Psoas muscle (tissue), 8 donors: ENCODE results near the gene OTOA. TPM values are rescaled to one million over a fixed set of nuclear protein-coding genes. Genes with fewer than 3 reads are reported as not detected.
A peak's percentile ranks its signal among the peaks of the same experiment; 100 is the strongest.

Source experiments
- ATAC-seq, 4 donors: fragments of 200-7000 bp; cut with Tn5 transposase; one replicate each; pipeline ENCODE4 v1.9.1; 2020; ENCODE audit warnings: moderate library complexity in 3 of 4, mild to moderate bottlenecking in 2 of 4
- DNase-seq, 2 donors: peaks; one replicate each; pipeline ENCODE4 v3.0.0-alpha.2; 2020
- H3K27ac ChIP-seq: fragments of 200-600 bp; one replicate; pipeline ENCODE4 v1.8.0; 2022
- H3K27me3 ChIP-seq, 3 donors: fragments of 200-600 bp in 1 of 3; one replicate each; pipeline versions ENCODE4 v1.6.1 to v1.8.0; 2013 to 2022; ENCODE audit warnings: low read length in 2 of 3, mild to moderate bottlenecking in 2 of 3, moderate library complexity in 1 of 3; ENCODE audit not compliant: insufficient read depth in 3 of 3
- H3K36me3 ChIP-seq, 2 donors: fragments of 200-600 bp in 1 of 2; one replicate each; pipeline versions ENCODE4 v1.6.1 to v1.8.0; 2013 to 2022; ENCODE audit warnings: low read depth in 1 of 2, mild to moderate bottlenecking in 1 of 2, moderate library complexity in 1 of 2; ENCODE audit not compliant: insufficient read depth in 1 of 2
- H3K4me1 ChIP-seq: fragments of 200-600 bp; one replicate; pipeline ENCODE4 v1.8.0; 2022
- H3K4me3 ChIP-seq: fragments of 200-600 bp; one replicate; pipeline ENCODE4 v1.8.0; 2022; ENCODE audit warnings: mild to moderate bottlenecking
- H3K9me3 ChIP-seq: fragments of 200-600 bp; one replicate; pipeline ENCODE4 v1.8.0; 2022
- WGBS, 3 donors: extraction: QIAGEN DNeasy Blood & Tissue Kit; methylation state at CpG; one replicate each; pipeline versions ENCODE4 v1.1.6 to v1.1.7; 2013; 5-methylcytosine and 5-hydroxymethylcytosine counted together
- intact Hi-C, 2 donors: fragments of 100-400 bp; cut with DNase I; formaldehyde crosslinking; loops; one replicate each; pipeline versions ENCODE4 v1.11.0 to v1.14.2; 2022
- polyA plus RNA-seq, 3 donors: library from polyadenylated mRNA; stranded (reverse); fragments of 200-250 nt; gene quantifications; one replicate each; pipeline ENCODE4 v1.2.3, GENCODE V29; 2013
- total RNA-seq, 4 donors: library from RNA; stranded (reverse); fragmentation: NEBNext Ultra II Directional in 2 of 4; extraction: Animal tissue kit (Norgen Biotek cat#: 25700) in 2 of 4; gene quantifications; one replicate each; pipeline versions ENCODE4 v1.2.1 to v1.2.4, GENCODE V29; 2021 to 2023
- TF ChIP-seq, protein P1 (sequence below): fragments of 200-600 bp; IDR thresholded peaks from one replicate; pipeline ENCODE4 v1.8.0; 2022; ENCODE audit warnings: antibody characterized with exemption
- donor health status: healthy with polysubstance abuse.
- donor health status: DM: no; HTN: no; CAD: no; lungs with moderate emphysema.
- donor health status: Bipolar disorder and iron deficiency.
- donor health status: healthy.
- donor health status: DM: yes; HTN: yes; CAD: no.
- donor health status: DM: no; HTN: no; CAD: no.
- donor health status: DM: no; HTN: no; CAD: no.
- donor health status: DM: yes; HTN: yes; CAD: no.

OTOA gene
- total and polyA plus RNA-seq, 7 donors, result 0.04 to 0.21 (median 0.06) TPM; not detected in 2

DNA sequence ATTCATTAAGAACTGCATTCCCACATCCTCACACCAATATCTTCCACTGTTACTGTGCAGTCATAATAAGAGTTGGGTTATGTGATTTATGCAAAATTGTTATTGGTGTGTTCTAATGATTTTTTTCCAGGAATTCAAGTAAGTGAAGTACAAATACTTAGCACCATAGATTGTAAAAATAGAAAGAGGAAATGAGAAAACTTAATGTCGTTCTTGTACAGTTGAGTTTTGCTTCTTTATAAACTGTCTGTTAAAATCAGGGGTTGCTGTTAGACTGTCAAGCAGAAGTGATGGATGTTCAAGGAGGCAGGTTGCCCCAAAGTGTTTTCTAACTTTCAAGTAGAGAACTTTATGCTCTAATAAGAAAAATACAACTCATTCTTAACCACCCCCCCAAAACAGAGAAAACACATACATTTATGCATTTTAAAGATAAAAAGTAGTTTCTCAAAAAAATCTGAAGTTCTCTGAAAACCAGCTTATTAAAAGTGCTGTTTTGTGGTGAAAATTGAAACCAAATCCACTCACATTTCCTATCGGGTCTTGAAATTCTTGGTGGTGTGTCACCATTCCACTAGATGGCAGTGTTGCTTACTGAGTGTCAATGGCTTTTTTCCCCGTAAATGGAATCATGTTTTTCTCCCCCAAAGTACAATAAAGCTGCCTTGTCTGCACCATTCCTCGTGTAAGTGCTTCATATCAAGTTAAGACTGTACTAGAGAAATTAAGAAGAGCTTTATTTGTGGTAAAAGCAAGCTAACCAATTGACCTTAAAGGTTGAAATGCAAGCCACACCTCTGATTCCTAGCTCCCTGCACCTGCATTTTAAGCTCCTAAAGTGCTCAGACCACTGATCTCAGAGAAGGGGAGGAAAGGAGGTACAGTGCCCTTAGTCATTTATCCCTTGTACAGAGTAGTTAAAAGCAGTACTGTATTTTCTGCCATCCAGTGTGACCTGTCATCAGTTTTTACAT lies 6.7 kb upstream of the OTOA start:
- H3K4me1 ChIP-seq, result peaks cover 3% of the 10 kb centered on the region
- intact Hi-C loops, result loop anchor here (2.0 to 5.0 kb wide), 2 partner anchors 50 to 52 kb away; no protein-coding TSS in a partner anchor
- ATAC-seq, result peak in 2 of 4 donors; percentile 45 to 49

DNA sequence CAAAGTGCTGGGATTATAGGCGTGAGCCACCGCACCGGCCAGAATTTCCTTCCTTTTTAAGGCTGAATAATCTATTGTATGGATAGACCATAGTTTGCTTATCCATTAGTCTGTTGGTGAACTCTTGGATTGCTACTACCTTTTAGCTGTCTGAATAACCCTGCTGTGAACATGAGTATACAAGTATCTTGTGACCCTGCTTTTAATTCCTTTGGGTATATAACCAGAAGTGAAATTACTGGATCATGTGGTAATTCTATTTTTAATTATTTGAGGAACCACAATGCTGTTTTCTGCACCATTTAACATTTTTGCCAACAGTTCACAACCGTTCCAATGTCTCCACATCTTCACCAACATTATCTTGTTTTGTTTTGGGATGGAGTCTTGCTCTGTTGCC lies 4.6 kb upstream of the OTOA start:
- no peak for DNase-seq
- WGBS, 3 donors, result 82 to 90% (median 86%) methylated on average over 4 of the region's 4 CpGs
- Histone ChIP-seq H3K36me3 (peaks cover 6 to 26% of the 10 kb centered on the region in 2 donors), H3K9me3 (no peaks in the 10 kb centered on the region), H3K27me3 (peaks cover 0 to 6% (median 2%) of the 10 kb centered on the region in 3 donors), H3K4me3 (no peak overlapping the region), H3K4me1 (peaks cover 3% of the 10 kb centered on the region), H3K27ac (no peak overlapping the region)
- ATAC-seq, result no peak
- intact Hi-C loops, result loop anchor here in 1 of 2 donors (5.0 kb wide), 1 partner anchor 48 kb away; no protein-coding TSS in a partner anchor
- TF ChIP-seq, protein P1, sequence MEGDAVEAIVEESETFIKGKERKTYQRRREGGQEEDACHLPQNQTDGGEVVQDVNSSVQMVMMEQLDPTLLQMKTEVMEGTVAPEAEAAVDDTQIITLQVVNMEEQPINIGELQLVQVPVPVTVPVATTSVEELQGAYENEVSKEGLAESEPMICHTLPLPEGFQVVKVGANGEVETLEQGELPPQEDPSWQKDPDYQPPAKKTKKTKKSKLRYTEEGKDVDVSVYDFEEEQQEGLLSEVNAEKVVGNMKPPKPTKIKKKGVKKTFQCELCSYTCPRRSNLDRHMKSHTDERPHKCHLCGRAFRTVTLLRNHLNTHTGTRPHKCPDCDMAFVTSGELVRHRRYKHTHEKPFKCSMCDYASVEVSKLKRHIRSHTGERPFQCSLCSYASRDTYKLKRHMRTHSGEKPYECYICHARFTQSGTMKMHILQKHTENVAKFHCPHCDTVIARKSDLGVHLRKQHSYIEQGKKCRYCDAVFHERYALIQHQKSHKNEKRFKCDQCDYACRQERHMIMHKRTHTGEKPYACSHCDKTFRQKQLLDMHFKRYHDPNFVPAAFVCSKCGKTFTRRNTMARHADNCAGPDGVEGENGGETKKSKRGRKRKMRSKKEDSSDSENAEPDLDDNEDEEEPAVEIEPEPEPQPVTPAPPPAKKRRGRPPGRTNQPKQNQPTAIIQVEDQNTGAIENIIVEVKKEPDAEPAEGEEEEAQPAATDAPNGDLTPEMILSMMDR, result no peak

More for the DNA sequence above, 6.7 kb upstream of the OTOA start:
- no peaks in the 10 kb centered on the region for H3K27me3 ChIP-seq
- peaks cover 6 to 26% of the 10 kb centered on the region in 2 donors for H3K36me3 ChIP-seq
- 13 to 19% (median 17%) methylated on average over 4 of the region's 4 CpGs for WGBS, 3 donors
- no peak overlapping the region for H3K27ac ChIP-seq
- no peaks in the 10 kb centered on the region for H3K9me3 ChIP-seq
- no peak for DNase-seq
- no peak overlapping the region for H3K4me3 ChIP-seq
- TF ChIP-seq, protein P1, result peak; percentile 77

DNA sequence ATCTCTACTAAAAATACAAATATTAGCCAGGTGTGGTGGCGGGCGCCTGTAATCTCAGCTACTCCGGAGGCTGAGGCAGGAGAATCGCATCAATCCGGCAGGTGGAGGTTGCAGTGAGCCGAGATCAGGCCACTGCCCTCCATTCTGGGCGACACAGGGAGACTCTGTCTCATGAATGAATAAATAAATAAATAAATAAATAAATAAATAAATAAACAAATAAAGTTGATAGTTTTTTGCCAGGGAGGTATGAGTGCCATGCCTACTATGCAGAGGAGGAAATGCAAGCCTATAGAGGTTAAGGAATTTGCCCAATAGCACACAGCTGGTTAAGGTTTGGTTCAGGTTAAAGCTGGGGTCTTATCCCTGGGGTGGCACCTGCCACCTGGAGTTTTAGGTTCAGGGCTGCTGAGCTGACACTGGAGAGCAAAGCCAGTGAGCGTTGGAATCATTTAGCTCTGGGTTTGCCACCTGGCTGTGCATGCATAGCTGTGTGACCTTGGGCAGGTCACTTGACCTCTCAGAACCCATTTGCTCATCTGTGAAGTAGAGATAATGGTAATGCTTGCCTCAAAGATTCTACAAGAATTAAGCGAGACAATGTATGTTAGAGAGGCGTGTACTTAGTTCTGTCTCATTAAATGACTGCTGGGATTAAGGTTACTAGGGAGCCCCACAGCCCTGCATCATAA lies 1.2 kb downstream of the OTOA start:
- Histone ChIP-seq H3K4me3 (no peak overlapping the region), H3K36me3 (no peaks in the 10 kb centered on the region), H3K4me1 (no peaks in the 10 kb centered on the region), H3K9me3 (no peaks in the 10 kb centered on the region), H3K27me3 (peaks cover 0 to 39% (median 4%) of the 10 kb centered on the region in 3 donors), H3K27ac (no peak overlapping the region)
- WGBS, 3 donors, result 92 to 95% (median 94%) methylated on average over 10 of the region's 10 CpGs
- intact Hi-C loops, result no loop called here
- DNase-seq (no peak), ATAC-seq (no peak)
- TF ChIP-seq, protein P1, result no peak

DNA sequence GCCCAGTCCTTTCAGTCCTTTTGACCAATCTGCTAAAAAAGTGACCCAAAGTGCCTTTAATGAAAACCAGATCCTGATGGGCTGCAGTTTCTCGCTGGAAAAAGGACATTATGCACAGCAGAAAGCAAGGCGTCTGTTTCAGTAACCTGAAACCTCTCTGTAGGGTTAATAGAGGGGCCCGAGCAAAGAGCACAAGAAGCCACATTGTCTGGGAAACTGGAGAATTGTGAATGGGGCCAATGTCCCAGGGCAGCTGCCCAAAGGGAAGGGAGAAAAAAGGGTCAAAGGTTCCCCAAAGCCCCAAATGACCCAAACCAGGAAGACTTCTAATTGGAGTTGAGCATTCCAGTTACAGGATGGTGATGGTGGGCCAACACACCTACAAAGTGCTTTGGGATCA lies 3.0 kb downstream of the OTOA start:
- TF ChIP-seq, protein P1, result no peak
- DNase-seq (no peak), ATAC-seq (no peak)
- Histone ChIP-seq H3K27me3 (peaks cover 0 to 39% (median 4%) of the 10 kb centered on the region in 3 donors), H3K9me3 (no peaks in the 10 kb centered on the region), H3K4me3 (no peak overlapping the region), H3K27ac (no peak overlapping the region), H3K36me3 (no peaks in the 10 kb centered on the region), H3K4me1 (no peaks in the 10 kb centered on the region)
- 33 to 38% (median 34%) methylated on average over 3 of the region's 3 CpGs for WGBS, 3 donors
- intact Hi-C loops, result no loop called here
